GM12891 (cell line): ENCODE results near the gene GOLGA1.

ENCODE experiments used
- POLR2A ChIP-seq: IDR thresholded peaks from 2 replicates; pipeline ENCODE4 v1.6.1; 2011; ENCODE audit warnings: low read depth, low read length, control low read depth
- POLR2AphosphoS5 ChIP-seq: IDR thresholded peaks from 2 replicates; pipeline ENCODE4 v1.6.1; 2011; ENCODE audit warnings: low read depth, low read length, control low read depth
- TAF1 ChIP-seq: IDR thresholded peaks from 2 replicates; pipeline ENCODE4 v1.6.1; 2011; ENCODE audit warnings: low read depth, low read length, control low read depth

GRCh38 chr9:124860582-124861341, 80.1 kb downstream of the GOLGA1 start:
- TF ChIP-seq POLR2AphosphoS5 = no peak; the same call in 1 of the 2 replicates
- TF ChIP-seq POLR2A = peak; percentile 7; the same call in 1 of the 2 replicates
- no peak for TF ChIP-seq TAF1
